ENCODE results near the gene PCNX2. TPM values are rescaled to one million over a fixed set of nuclear protein-coding genes. Genes with fewer than 3 reads are reported as not detected.

The PCNX2 gene
- total RNA-seq, 4 donors from 2014 or later = 4.3 to 19.5 (median 9.0) TPM

- TF ChIP-seq CTCF (IDR thresholded peaks at IDR 0.05) (no peak), POLR2A (IDR thresholded peaks at IDR 0.05) (no peak)
- H3K4me3 ChIP-seq = no peak overlapping the region
- no peaks in the 10 kb centered on the region for H3K27me3 ChIP-seq
- no peak for DNase-seq
- H3K4me1 ChIP-seq = no peaks in the 10 kb centered on the region
- peaks cover 0 to 9% (median 6%) of the 10 kb centered on the region in 3 donors for H3K9me3 ChIP-seq
- peaks cover 0 to 22% (median 0%) of the 10 kb centered on the region in 3 donors for H3K36me3 ChIP-seq
- 82 to 91% methylated on average over 6 of the region's 20 CpGs for WGBS, 2 donors
- H3K27ac ChIP-seq = no peak overlapping the region
- intact Hi-C loops (cut with DNase I) = no loop called here
Measured at GRCh38 chr1:232990176-232991128, 305.1 kb downstream of the PCNX2 start.

GRCh38 chr1:232988572-232989040 is 306.9 kb downstream of the PCNX2 start:
- H3K4me1 ChIP-seq = no peaks in the 10 kb centered on the region
- WGBS, 2 donors = 67 to 82% methylated on average over 5 to 6 of the region's 8 CpGs
- H3K36me3 ChIP-seq = peaks cover 0 to 25% (median 0%) of the 10 kb centered on the region in 3 donors
- no peak for DNase-seq
- TF ChIP-seq POLR2A (IDR thresholded peaks at IDR 0.05) = no peak
- H3K27ac ChIP-seq = no peak overlapping the region
- peaks cover 0 to 4% (median 3%) of the 10 kb centered on the region in 3 donors for H3K9me3 ChIP-seq
- H3K27me3 ChIP-seq = no peaks in the 10 kb centered on the region
- H3K4me3 ChIP-seq = no peak overlapping the region
- intact Hi-C loops (cut with DNase I) = no loop called here

GRCh38 chr1:232987774-232988140 is 307.8 kb downstream of the PCNX2 start:
- H3K27me3 ChIP-seq = no peaks in the 10 kb centered on the region
- DNase-seq = no peak
- no peak overlapping the region for H3K4me3 ChIP-seq
- no peak overlapping the region for H3K27ac ChIP-seq
- H3K36me3 ChIP-seq = peaks cover 0 to 24% (median 0%) of the 10 kb centered on the region in 3 donors
- H3K4me1 ChIP-seq = peaks cover 0 to 3% (median 0%) of the 10 kb centered on the region in 3 donors
- 76 to 82% methylated on average over 3 to 10 of the region's 13 CpGs for WGBS, 2 donors
- no peaks in the 10 kb centered on the region for H3K9me3 ChIP-seq
- TF ChIP-seq POLR2A (IDR thresholded peaks at IDR 0.05) (no peak), CTCF (IDR thresholded peaks at IDR 0.05) (no peak)
- intact Hi-C loops (cut with DNase I) = no loop called here

- peaks cover 0 to 6% (median 0%) of the 10 kb centered on the region in 3 donors for H3K4me1 ChIP-seq
- 87 to 91% methylated on average over 9 to 11 of the region's 11 CpGs for WGBS, 2 donors
- no peak overlapping the region for H3K27ac ChIP-seq
- H3K27me3 ChIP-seq = no peaks in the 10 kb centered on the region
- TF ChIP-seq POLR2A (IDR thresholded peaks at IDR 0.05) (no peak), CTCF (IDR thresholded peaks at IDR 0.05) (no peak)
- no peak for DNase-seq
- peaks cover 0 to 19% (median 0%) of the 10 kb centered on the region in 3 donors for H3K36me3 ChIP-seq
- intact Hi-C loops (cut with DNase I) = no loop called here
- H3K9me3 ChIP-seq = no peaks in the 10 kb centered on the region
- H3K4me3 ChIP-seq = no peak overlapping the region
Measured at GRCh38 chr1:232987046-232987773, 308.3 kb downstream of the PCNX2 start.

- intact Hi-C loops (cut with DNase I) = no loop called here
- Histone ChIP-seq H3K4me3 (no peak overlapping the region), H3K4me1 (peaks cover 0 to 6% (median 0%) of the 10 kb centered on the region in 3 donors), H3K27me3 (no peaks in the 10 kb centered on the region), H3K9me3 (no peaks in the 10 kb centered on the region), H3K36me3 (peaks cover 0 to 17% (median 0%) of the 10 kb centered on the region in 3 donors), H3K27ac (no peak overlapping the region)
- no peak for TF ChIP-seq POLR2A (IDR thresholded peaks at IDR 0.05)
- no peak for TF ChIP-seq CTCF (IDR thresholded peaks at IDR 0.05)
- DNase-seq = no peak
- 93 to 100% methylated on average over 1 to 3 of the region's 5 CpGs for WGBS, 2 donors
Measured at GRCh38 chr1:232986527-232986922, 309.0 kb downstream of the PCNX2 start.

Data from esophagus squamous epithelium (tissue), 5 donors.